Measurements from ENCODE around the gene RABGGTA.

The RABGGTA gene

GRCh38 chr14:24271834-24272263 lies 452 bp upstream of the RABGGTA start:
- FAIRE-seq, result no peak
- TF ChIP-seq POLR2AphosphoS5 (IDR thresholded peaks at IDR 0.05; ENCODE audit: low read depth, low read length), result no peak
- no peak for TF ChIP-seq TAF1 (IDR thresholded peaks at IDR 0.05; ENCODE audit: low read depth, low read length)
- no peak for TF ChIP-seq POU2F2 (IDR thresholded peaks at IDR 0.05; ENCODE audit: low read depth, low read length)
- no peak for TF ChIP-seq PAX5 (IDR thresholded peaks at IDR 0.05; ENCODE audit: insufficient read depth, low read length, severe bottlenecking)
- no peak for TF ChIP-seq SPI1 (IDR thresholded peaks at IDR 0.05; ENCODE audit: low read depth, low read length)
- no peak for TF ChIP-seq POLR2A (IDR thresholded peaks at IDR 0.05; ENCODE audit: low read depth, low read length)
- no peak for DNase-seq (ENCODE audit: insufficient read length, low spot score)

GRCh38 chr14:24270537-24271133 lies 762 bp downstream of the RABGGTA start:
- no peak for TF ChIP-seq PAX5 (IDR thresholded peaks at IDR 0.05; ENCODE audit: insufficient read depth, low read length, severe bottlenecking)
- no peak for DNase-seq (ENCODE audit: insufficient read length, low spot score)
- FAIRE-seq, result no peak

- no peak for FAIRE-seq
- TF ChIP-seq POLR2AphosphoS5 (IDR thresholded peaks at IDR 0.05; ENCODE audit: low read depth, low read length), result no peak
- no peak for TF ChIP-seq PAX5 (IDR thresholded peaks at IDR 0.05; ENCODE audit: insufficient read depth, low read length, severe bottlenecking)
- no peak for TF ChIP-seq TAF1 (IDR thresholded peaks at IDR 0.05; ENCODE audit: low read depth, low read length)
- TF ChIP-seq POU2F2 (IDR thresholded peaks at IDR 0.05; ENCODE audit: low read depth, low read length), result no peak
- TF ChIP-seq POLR2A (IDR thresholded peaks at IDR 0.05; ENCODE audit: low read depth, low read length), result no peak
- no peak for TF ChIP-seq SPI1 (IDR thresholded peaks at IDR 0.05; ENCODE audit: low read depth, low read length)
- no peak for DNase-seq (ENCODE audit: insufficient read length, low spot score)
Measured at GRCh38 chr14:24269910-24270536, 1.4 kb downstream of the RABGGTA start.

GRCh38 chr14:24269368-24269767 lies 2.0 kb downstream of the RABGGTA start:
- FAIRE-seq (no peak), DNase-seq (ENCODE audit: insufficient read length, low spot score) (no peak)
- TF ChIP-seq POLR2AphosphoS5 (IDR thresholded peaks at IDR 0.05; ENCODE audit: low read depth, low read length) (no peak), POLR2A (IDR thresholded peaks at IDR 0.05; ENCODE audit: low read depth, low read length) (no peak), SPI1 (IDR thresholded peaks at IDR 0.05; ENCODE audit: low read depth, low read length) (no peak), PAX5 (IDR thresholded peaks at IDR 0.05; ENCODE audit: insufficient read depth, low read length, severe bottlenecking) (no peak), POU2F2 (IDR thresholded peaks at IDR 0.05; ENCODE audit: low read depth, low read length) (no peak), TAF1 (IDR thresholded peaks at IDR 0.05; ENCODE audit: low read depth, low read length) (no peak)

- FAIRE-seq (no peak), DNase-seq (ENCODE audit: insufficient read length, low spot score) (no peak)
- TF ChIP-seq PAX5 (IDR thresholded peaks at IDR 0.05; ENCODE audit: insufficient read depth, low read length, severe bottlenecking), result no peak
- no peak for TF ChIP-seq POLR2AphosphoS5 (IDR thresholded peaks at IDR 0.05; ENCODE audit: low read depth, low read length)
- TF ChIP-seq SPI1 (IDR thresholded peaks at IDR 0.05; ENCODE audit: low read depth, low read length), result no peak
- TF ChIP-seq TAF1 (IDR thresholded peaks at IDR 0.05; ENCODE audit: low read depth, low read length), result no peak
- TF ChIP-seq POLR2A (IDR thresholded peaks at IDR 0.05; ENCODE audit: low read depth, low read length), result no peak
- no peak for TF ChIP-seq POU2F2 (IDR thresholded peaks at IDR 0.05; ENCODE audit: low read depth, low read length)
Measured at GRCh38 chr14:24268225-24268624, 3.2 kb downstream of the RABGGTA start.

- no peak for DNase-seq (ENCODE audit: insufficient read length, low spot score)
- FAIRE-seq, result no peak
- TF ChIP-seq SPI1 (IDR thresholded peaks at IDR 0.05; ENCODE audit: low read depth, low read length), result no peak
- no peak for TF ChIP-seq PAX5 (IDR thresholded peaks at IDR 0.05; ENCODE audit: insufficient read depth, low read length, severe bottlenecking)
Measured at GRCh38 chr14:24267516-24267915, 3.9 kb downstream of the RABGGTA start.

GRCh38 chr14:24266344-24267244 lies 4.8 kb downstream of the RABGGTA start:
- TF ChIP-seq SPI1 (IDR thresholded peaks at IDR 0.05; ENCODE audit: low read depth, low read length), result no peak
- FAIRE-seq, result no peak
- no peak for DNase-seq (ENCODE audit: insufficient read length, low spot score)

GRCh38 chr14:24264298-24264697 lies 7.1 kb downstream of the RABGGTA start:
- TF ChIP-seq POLR2AphosphoS5 (IDR thresholded peaks at IDR 0.05; ENCODE audit: low read depth, low read length) (no peak; the same call in 1 of the 2 replicates), POU2F2 (IDR thresholded peaks at IDR 0.05; ENCODE audit: low read depth, low read length) (no peak), PAX5 (IDR thresholded peaks at IDR 0.05; ENCODE audit: insufficient read depth, low read length, severe bottlenecking) (no peak), POLR2A (IDR thresholded peaks at IDR 0.05; ENCODE audit: low read depth, low read length) (no peak), SPI1 (IDR thresholded peaks at IDR 0.05; ENCODE audit: low read depth, low read length) (no peak), TAF1 (IDR thresholded peaks at IDR 0.05; ENCODE audit: low read depth, low read length) (no peak)
- FAIRE-seq (no peak), DNase-seq (ENCODE audit: insufficient read length, low spot score) (no peak)

- DNase-seq (ENCODE audit: insufficient read length, low spot score), result no peak
- no peak for TF ChIP-seq POU2F2 (IDR thresholded peaks at IDR 0.05; ENCODE audit: low read depth, low read length)
- no peak for TF ChIP-seq SPI1 (IDR thresholded peaks at IDR 0.05; ENCODE audit: low read depth, low read length)
- no peak for TF ChIP-seq TAF1 (IDR thresholded peaks at IDR 0.05; ENCODE audit: low read depth, low read length)
- TF ChIP-seq POLR2AphosphoS5 (IDR thresholded peaks at IDR 0.05; ENCODE audit: low read depth, low read length), result no peak; the same call in 1 of the 2 replicates
- FAIRE-seq, result no peak
Measured at GRCh38 chr14:24263848-24264247, 7.5 kb downstream of the RABGGTA start.
